ENCODE results near the gene NBEA. TPM values are rescaled to one million over a fixed set of nuclear protein-coding genes. Genes with fewer than 3 reads are reported as not detected.

NBEA gene
- total and polyA plus RNA-seq, 2 experiments from 2014 or later, result 2.6 to 12.3 TPM

DNA sequence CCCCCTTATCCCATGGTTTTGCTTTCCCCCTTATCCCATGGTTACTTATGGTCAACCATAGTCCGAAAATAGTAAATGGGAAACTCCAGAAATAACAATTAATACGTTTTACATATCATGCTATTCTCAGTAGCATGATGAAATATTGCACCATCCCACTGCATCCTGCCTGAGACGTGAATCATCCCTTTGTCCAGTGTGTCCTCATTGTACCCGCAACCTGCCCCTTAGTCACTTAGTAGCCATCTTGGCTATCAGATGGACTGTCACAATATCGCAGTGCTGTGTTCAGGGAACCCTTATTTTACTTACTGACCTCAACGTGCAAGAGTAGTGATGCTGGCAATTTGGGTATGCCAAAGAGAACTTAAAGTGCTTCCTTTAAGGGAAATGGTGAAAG is 10.5 kb upstream of the NBEA start:
- TF ChIP-seq EZH2 (IDR thresholded peaks at IDR 0.05; ENCODE audit: borderline replicate concordance) (no peak), CTCF (IDR thresholded peaks at IDR 0.05; ENCODE audit: poor library complexity) (no peak), EZH2phosphoT487 (IDR thresholded peaks at IDR 0.05; ENCODE audit: low read depth, severe bottlenecking, unreplicated experiment) (no peak)
- Histone ChIP-seq H3K27ac (no peak overlapping the region), H2AFZ (no peak overlapping the region), H3K4me2 (no peak overlapping the region), H3K4me1 (ENCODE audit: insufficient read depth) (no peaks in the 10 kb centered on the region), H3K9me2 (replicated peaks; ENCODE audit: insufficient read depth) (no peaks in the 10 kb centered on the region), H4K20me1 (ENCODE audit: insufficient read depth, poor library complexity, severe bottlenecking) (no peaks in the 10 kb centered on the region), H3K4me3 (no peak overlapping the region), H3K36me3 (replicated peaks; ENCODE audit: insufficient read depth, low read depth) (no peaks in the 10 kb centered on the region), H3K27me3 (no peaks in the 10 kb centered on the region), H3K79me2 (no peaks in the 10 kb centered on the region), H3K9me3 (ENCODE audit: low read depth) (no peaks in the 10 kb centered on the region)
- DNase-seq (ENCODE audit: low spot score), result no peak
- 88% methylated on average over 6 of the region's 6 CpGs for WGBS (ENCODE audit: low lambda C conversion rate, missing lambda C conversion rate)

GRCh38 chr13:34933349-34933748 is 8.7 kb upstream of the NBEA start:
- no peak overlapping the region for H3K4me2 ChIP-seq
- H3K4me1 ChIP-seq (ENCODE audit: insufficient read depth), result no peaks in the 10 kb centered on the region
- no peak overlapping the region for H3K4me3 ChIP-seq
- H3K79me2 ChIP-seq, result no peaks in the 10 kb centered on the region
- no peak for DNase-seq (ENCODE audit: low spot score)
- no peaks in the 10 kb centered on the region for H4K20me1 ChIP-seq (ENCODE audit: insufficient read depth, poor library complexity, severe bottlenecking)
- H2AFZ ChIP-seq, result no peak overlapping the region
- H3K27me3 ChIP-seq, result no peaks in the 10 kb centered on the region
- H3K27ac ChIP-seq, result no peak overlapping the region
- no peaks in the 10 kb centered on the region for H3K36me3 ChIP-seq (replicated peaks; ENCODE audit: insufficient read depth, low read depth)
- no peaks in the 10 kb centered on the region for H3K9me2 ChIP-seq (replicated peaks; ENCODE audit: insufficient read depth)
- TF ChIP-seq EZH2 (IDR thresholded peaks at IDR 0.05; ENCODE audit: borderline replicate concordance) (no peak), EZH2phosphoT487 (IDR thresholded peaks at IDR 0.05; ENCODE audit: low read depth, severe bottlenecking, unreplicated experiment) (no peak), CTCF (IDR thresholded peaks at IDR 0.05; ENCODE audit: poor library complexity) (no peak)
- no peaks in the 10 kb centered on the region for H3K9me3 ChIP-seq (ENCODE audit: low read depth)

DNA sequence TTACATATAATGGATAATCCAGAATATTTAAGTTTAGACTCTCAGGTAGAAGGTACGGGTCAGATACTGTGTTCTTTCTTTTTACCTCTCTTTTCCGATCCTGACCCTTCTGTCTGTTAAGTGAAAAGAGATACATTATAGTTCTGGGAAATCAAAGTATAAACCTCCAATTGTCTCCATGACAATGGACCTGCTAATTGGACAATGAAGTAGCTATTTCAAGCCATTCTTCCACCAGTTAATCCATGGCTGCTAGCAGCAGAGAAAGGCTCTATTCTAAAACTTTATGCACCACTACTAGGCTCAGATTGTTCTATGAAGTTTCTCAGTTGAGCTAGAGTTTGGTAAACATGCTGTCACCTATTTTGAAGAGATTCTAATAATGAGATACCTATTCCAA is 8.3 kb upstream of the NBEA start:
- Histone ChIP-seq H3K36me3 (replicated peaks; ENCODE audit: insufficient read depth, low read depth) (no peaks in the 10 kb centered on the region), H3K4me3 (no peak overlapping the region), H3K27me3 (peaks cover 3% of the 10 kb centered on the region), H3K27ac (no peak overlapping the region), H3K4me1 (ENCODE audit: insufficient read depth) (no peaks in the 10 kb centered on the region), H3K9me2 (replicated peaks; ENCODE audit: insufficient read depth) (no peaks in the 10 kb centered on the region), H2AFZ (no peak overlapping the region), H3K4me2 (no peak overlapping the region), H3K9me3 (ENCODE audit: low read depth) (no peaks in the 10 kb centered on the region), H3K79me2 (no peaks in the 10 kb centered on the region), H4K20me1 (ENCODE audit: insufficient read depth, poor library complexity, severe bottlenecking) (no peaks in the 10 kb centered on the region)
- no peak for TF ChIP-seq EZH2 (IDR thresholded peaks at IDR 0.05; ENCODE audit: borderline replicate concordance)
- no peak for TF ChIP-seq CTCF (IDR thresholded peaks at IDR 0.05; ENCODE audit: poor library complexity)
- TF ChIP-seq EZH2phosphoT487 (IDR thresholded peaks at IDR 0.05; ENCODE audit: low read depth, severe bottlenecking, unreplicated experiment), result no peak
- 85% methylated on average over 2 of the region's 2 CpGs for WGBS (ENCODE audit: low lambda C conversion rate, missing lambda C conversion rate)
- DNase-seq (ENCODE audit: low spot score), result no peak

- no peak for TF ChIP-seq CTCF (IDR thresholded peaks at IDR 0.05; ENCODE audit: poor library complexity)
- TF ChIP-seq EZH2phosphoT487 (IDR thresholded peaks at IDR 0.05; ENCODE audit: low read depth, severe bottlenecking, unreplicated experiment), result no peak
- no peak for TF ChIP-seq EZH2 (IDR thresholded peaks at IDR 0.05; ENCODE audit: borderline replicate concordance)
- Histone ChIP-seq H3K9me3 (ENCODE audit: low read depth) (no peaks in the 10 kb centered on the region), H4K20me1 (ENCODE audit: insufficient read depth, poor library complexity, severe bottlenecking) (no peaks in the 10 kb centered on the region), H3K27ac (no peak overlapping the region), H3K27me3 (peaks cover 4% of the 10 kb centered on the region), H3K4me1 (ENCODE audit: insufficient read depth) (no peaks in the 10 kb centered on the region), H3K4me3 (no peak overlapping the region), H2AFZ (no peak overlapping the region), H3K4me2 (no peak overlapping the region), H3K9me2 (replicated peaks; ENCODE audit: insufficient read depth) (no peaks in the 10 kb centered on the region), H3K79me2 (no peaks in the 10 kb centered on the region), H3K36me3 (replicated peaks; ENCODE audit: insufficient read depth, low read depth) (no peaks in the 10 kb centered on the region)
- no peak for DNase-seq (ENCODE audit: low spot score)
- WGBS (ENCODE audit: low lambda C conversion rate, missing lambda C conversion rate), result 75% methylated on average over 5 of the region's 5 CpGs
Observed at GRCh38 chr13:34935841-34936240, 6.2 kb upstream of the NBEA start.

Data from hepatocyte (in vitro differentiated cells).